DND-41 (cell line): Measurements from ENCODE around the gene ROBO4.

Source experiments
- ATAC-seq: fragments of 200-7000 bp; cut with Tn5 transposase; 3 replicates; pipeline ENCODE4 v1.9.1; 2021; ENCODE audit warnings: low read depth; ENCODE audit not compliant: insufficient read depth
- DNase-seq: peaks from one replicate; pipeline ENCODE4 v3.0.0-alpha.2; 2020
- H2AFZ ChIP-seq: 2 replicates; pipeline ENCODE4 v1.6.0; 2012; ENCODE audit warnings: low read depth, low read length
- H3K27ac ChIP-seq: 2 replicates; pipeline ENCODE4 v1.5.1; 2012; ENCODE audit warnings: low read length, inconsistent platforms
- H3K27me3 ChIP-seq: fragments of 200-600 bp; sonication (generic); 2 replicates; pipeline ENCODE4 v1.6.0; 2012; ENCODE audit warnings: low read length, mild to moderate bottlenecking, inconsistent platforms; ENCODE audit not compliant: insufficient read depth, poor library complexity
- H3K36me3 ChIP-seq: 2 replicates; pipeline ENCODE4 v1.5.1; 2012; ENCODE audit warnings: low read length, inconsistent platforms; ENCODE audit not compliant: insufficient read depth
- H3K4me1 ChIP-seq: 2 replicates; pipeline ENCODE4 v1.5.1; 2012; ENCODE audit warnings: mild to moderate bottlenecking, low read length; ENCODE audit not compliant: insufficient read depth
- H3K4me2 ChIP-seq: 2 replicates; pipeline ENCODE4 v1.6.0; 2012; ENCODE audit warnings: mild to moderate bottlenecking, moderate library complexity, low read length, inconsistent platforms; ENCODE audit not compliant: insufficient read depth
- H3K4me3 ChIP-seq, 2 experiments: fragments of 200-600 bp in 1 of 2; shearing (Covaris generic) in 1 of 2; 2 replicates each; pipeline ENCODE4 v1.5.1; 2012 to 2016; ENCODE audit warnings: inconsistent platforms in 2 of 2, low read length in 2 of 2, mild to moderate bottlenecking in 2 of 2, low read depth in 1 of 2, moderate library complexity in 1 of 2
- H3K79me2 ChIP-seq: 2 replicates; pipeline ENCODE4 v1.6.0; 2012; ENCODE audit warnings: low read length, inconsistent platforms; ENCODE audit not compliant: insufficient read depth
- H3K9ac ChIP-seq: 2 replicates; pipeline ENCODE4 v1.6.0; 2012; ENCODE audit warnings: low read depth, mild to moderate bottlenecking, inconsistent platforms, low read length, moderate library complexity
- H3K9me3 ChIP-seq: 2 replicates; pipeline ENCODE4 v1.5.1; 2012; ENCODE audit warnings: low read length, moderate library complexity, mild to moderate bottlenecking, inconsistent platforms; ENCODE audit not compliant: insufficient read depth, severe bottlenecking
- H4K20me1 ChIP-seq: 2 replicates; pipeline ENCODE4 v1.6.0; 2012; ENCODE audit warnings: low read length; ENCODE audit not compliant: insufficient read depth
- EZH2 ChIP-seq: IDR thresholded peaks from 3 replicates; pipeline ENCODE4 v1.6.1; 2012; ENCODE audit warnings: borderline replicate concordance, low read depth, mild to moderate bottlenecking, moderate library complexity, low read length, inconsistent platforms; ENCODE audit not compliant: severe bottlenecking
- TF ChIP-seq, protein P1 (sequence below): IDR thresholded peaks from 2 replicates; pipeline ENCODE4 v1.5.1; 2012; ENCODE audit warnings: borderline replicate concordance, low read length, moderate library complexity, mild to moderate bottlenecking; ENCODE audit not compliant: poor library complexity, severe bottlenecking; ENCODE audit errors: extremely low read depth

The ROBO4 gene

DNA sequence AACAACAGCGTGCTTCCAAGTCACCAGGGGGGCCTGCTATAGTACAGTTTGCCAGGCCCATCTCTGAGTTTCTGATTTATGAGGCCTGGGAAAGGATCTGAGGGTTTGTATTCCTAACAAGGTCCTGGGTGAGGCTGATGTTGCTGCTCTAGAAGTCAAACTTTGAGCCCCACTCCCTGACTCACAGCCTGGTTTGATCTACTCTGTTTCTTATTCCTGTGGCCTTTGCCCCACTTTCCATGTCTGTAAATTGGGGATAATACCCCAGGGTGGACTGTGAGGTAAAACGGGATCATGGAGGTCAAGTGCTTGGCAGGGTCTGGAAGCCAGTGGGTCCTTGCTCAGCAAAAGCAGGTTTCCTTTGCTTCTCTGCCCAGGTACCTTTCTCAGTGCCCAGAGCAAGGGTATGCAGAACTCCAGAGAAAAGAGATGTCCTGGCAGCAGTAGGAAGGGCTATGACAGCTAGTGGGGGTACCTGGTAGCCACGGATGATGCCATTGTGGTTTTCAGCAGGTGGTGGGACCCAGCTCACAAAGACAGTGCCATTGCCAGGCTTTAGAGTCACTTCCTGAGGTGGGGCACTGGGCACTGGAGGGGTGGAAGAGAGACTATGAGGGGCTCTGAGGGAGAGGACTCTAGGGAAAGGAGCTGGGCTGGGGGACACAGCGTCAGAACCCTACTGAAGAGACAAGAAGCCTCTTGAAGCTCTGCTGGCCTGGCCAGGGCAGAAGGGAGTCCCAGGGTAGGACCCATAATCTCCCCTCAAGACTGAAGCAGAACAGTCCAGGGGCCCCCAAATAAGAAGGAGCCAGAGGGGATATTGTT is 2.8 kb downstream of the ROBO4 start:
- DNase-seq (no peak), ATAC-seq (no peak)
- H3K9ac ChIP-seq, result no peak overlapping the region
- H2AFZ ChIP-seq, result no peak overlapping the region
- no peaks in the 10 kb centered on the region for H3K4me1 ChIP-seq
- no peak overlapping the region for H3K27ac ChIP-seq
- no peaks in the 10 kb centered on the region for H3K36me3 ChIP-seq
- H3K4me3 ChIP-seq, result no peak overlapping the region
- no peak overlapping the region for H3K4me2 ChIP-seq
- no peaks in the 10 kb centered on the region for H3K9me3 ChIP-seq
- H4K20me1 ChIP-seq, result no peaks in the 10 kb centered on the region
- peaks cover 16% of the 10 kb centered on the region for H3K27me3 ChIP-seq
- no peaks in the 10 kb centered on the region for H3K79me2 ChIP-seq
- TF ChIP-seq, protein P1, sequence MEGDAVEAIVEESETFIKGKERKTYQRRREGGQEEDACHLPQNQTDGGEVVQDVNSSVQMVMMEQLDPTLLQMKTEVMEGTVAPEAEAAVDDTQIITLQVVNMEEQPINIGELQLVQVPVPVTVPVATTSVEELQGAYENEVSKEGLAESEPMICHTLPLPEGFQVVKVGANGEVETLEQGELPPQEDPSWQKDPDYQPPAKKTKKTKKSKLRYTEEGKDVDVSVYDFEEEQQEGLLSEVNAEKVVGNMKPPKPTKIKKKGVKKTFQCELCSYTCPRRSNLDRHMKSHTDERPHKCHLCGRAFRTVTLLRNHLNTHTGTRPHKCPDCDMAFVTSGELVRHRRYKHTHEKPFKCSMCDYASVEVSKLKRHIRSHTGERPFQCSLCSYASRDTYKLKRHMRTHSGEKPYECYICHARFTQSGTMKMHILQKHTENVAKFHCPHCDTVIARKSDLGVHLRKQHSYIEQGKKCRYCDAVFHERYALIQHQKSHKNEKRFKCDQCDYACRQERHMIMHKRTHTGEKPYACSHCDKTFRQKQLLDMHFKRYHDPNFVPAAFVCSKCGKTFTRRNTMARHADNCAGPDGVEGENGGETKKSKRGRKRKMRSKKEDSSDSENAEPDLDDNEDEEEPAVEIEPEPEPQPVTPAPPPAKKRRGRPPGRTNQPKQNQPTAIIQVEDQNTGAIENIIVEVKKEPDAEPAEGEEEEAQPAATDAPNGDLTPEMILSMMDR, result no peak
- no peak for TF ChIP-seq EZH2

DNA sequence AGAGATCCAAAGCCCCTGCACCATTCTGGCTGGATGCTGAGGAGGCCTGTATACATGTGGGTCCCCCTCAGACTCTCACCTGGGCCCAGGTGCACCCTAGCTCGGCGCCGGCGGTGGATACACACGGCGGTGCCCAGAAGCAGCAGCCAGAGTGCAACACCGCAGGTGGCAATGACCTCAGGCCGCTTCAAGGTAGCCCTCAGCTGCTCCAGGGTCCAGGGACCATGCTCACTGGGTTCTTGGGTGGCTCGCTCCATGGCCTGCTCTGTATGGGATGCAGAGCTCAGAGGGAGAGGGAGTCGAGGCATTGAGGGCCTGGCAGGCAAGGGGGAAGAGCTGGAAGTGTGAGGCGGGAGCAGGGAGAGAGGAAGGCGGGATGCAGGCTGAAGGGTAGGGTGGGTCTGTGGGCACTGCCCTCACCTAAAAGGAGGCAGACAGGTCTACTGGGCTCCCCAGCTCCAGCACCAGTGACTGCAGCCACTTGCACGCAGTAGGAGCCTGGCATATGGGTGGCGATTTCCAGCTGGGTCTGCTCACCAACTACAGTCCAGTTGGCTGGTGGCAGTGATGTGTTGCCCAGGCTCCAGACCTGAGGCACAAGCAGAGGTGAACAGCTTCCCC is 3.8 kb downstream of the ROBO4 start:
- Histone ChIP-seq H2AFZ (no peak overlapping the region), H3K79me2 (no peaks in the 10 kb centered on the region), H3K27me3 (peaks cover 10% of the 10 kb centered on the region), H3K27ac (no peak overlapping the region), H3K4me3 (no peak overlapping the region), H3K9ac (no peak overlapping the region), H3K4me1 (no peaks in the 10 kb centered on the region), H4K20me1 (no peaks in the 10 kb centered on the region), H3K36me3 (no peaks in the 10 kb centered on the region), H3K4me2 (no peak overlapping the region), H3K9me3 (no peaks in the 10 kb centered on the region)
- ATAC-seq (no peak), DNase-seq (no peak)
- TF ChIP-seq EZH2, result no peak
- TF ChIP-seq, protein P1, result no peak

DNA sequence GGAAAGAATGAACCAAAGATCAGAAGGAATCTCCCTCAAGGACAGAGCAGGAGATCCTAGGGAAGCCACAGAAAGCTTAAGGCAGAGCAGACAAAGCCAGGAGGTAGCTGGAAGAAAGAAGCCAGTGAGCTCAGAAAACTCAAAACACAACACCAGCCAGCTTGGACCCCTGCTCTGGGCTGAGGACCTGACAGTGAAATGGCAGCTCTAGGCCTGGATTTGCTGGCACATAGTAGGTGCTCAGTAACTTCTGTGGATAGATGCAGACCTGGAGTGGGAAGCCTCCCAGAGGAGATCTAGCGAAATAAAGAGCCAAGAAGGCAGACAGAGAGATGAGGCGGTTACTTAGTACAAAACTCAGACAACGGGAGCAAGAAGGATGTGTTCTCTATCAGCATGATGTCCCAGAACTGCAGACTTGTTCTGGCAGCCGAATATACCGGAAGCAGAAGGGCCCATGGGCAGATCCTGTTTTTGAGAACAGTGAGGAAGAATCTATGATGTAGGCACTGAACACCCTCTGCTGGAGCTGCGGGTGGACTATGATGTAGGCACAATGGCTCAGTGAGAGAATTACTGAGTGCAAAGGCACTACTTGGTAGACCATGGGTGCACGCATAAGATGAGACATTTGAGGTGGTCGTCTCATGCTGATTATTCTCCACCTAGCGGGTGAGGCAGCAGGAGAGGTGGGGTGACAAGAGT is 4.8 kb downstream of the ROBO4 start:
- TF ChIP-seq, protein P1, result no peak
- H3K9ac ChIP-seq, result no peak overlapping the region
- no peak overlapping the region for H3K4me2 ChIP-seq
- no peaks in the 10 kb centered on the region for H4K20me1 ChIP-seq
- peaks cover 10% of the 10 kb centered on the region for H3K27me3 ChIP-seq
- no peak overlapping the region for H3K4me3 ChIP-seq
- H3K9me3 ChIP-seq, result no peaks in the 10 kb centered on the region
- ATAC-seq (no peak), DNase-seq (no peak)
- no peak overlapping the region for H2AFZ ChIP-seq
- H3K79me2 ChIP-seq, result no peaks in the 10 kb centered on the region
- H3K36me3 ChIP-seq, result no peaks in the 10 kb centered on the region
- no peaks in the 10 kb centered on the region for H3K4me1 ChIP-seq
- H3K27ac ChIP-seq, result no peak overlapping the region
